Measurements from ENCODE around the gene RNASEH1.

Gene RNASEH1

DNA sequence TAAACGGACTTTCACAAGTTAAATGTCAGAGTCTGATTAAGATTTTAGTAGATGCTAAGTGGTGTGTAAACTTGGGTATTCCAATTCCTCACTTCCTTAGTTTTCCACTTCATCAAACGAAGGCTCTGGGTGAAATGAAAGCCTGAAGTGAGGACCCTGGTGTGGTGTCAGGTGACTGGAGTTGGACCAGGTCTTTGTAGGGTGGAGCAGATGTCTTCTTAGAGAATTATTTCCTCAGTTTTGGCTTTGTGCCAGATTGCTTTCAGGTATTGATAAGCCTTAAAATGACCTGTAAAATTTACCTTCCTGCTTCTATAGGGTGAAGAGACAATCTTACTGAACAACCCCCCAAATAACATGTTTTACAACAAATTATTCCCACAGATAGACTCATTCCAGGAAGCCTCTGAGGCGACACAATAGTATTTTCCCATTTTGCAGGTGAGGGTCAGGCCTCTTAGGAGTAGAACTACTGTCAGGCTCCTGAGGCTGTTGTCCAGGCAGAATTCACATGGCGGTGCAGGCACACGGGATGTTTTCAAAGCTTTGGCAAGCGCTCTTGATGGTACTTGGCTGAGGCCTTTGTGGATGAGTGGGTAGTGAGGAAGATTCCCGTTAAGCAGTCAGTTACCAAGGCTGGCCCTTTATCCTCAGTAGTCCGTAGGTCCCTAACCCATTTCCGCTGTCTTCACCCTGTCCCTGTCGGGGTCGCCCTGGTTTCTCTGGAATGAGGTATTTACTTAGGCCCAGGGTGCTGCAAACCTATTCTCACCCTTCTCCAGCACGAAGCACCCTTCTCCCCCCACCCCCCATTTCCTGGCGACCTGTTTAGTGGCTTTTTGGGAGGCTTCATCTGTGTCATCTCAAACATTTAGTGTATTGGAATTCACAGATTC lies 23.5 kb upstream of the RNASEH1 start:
- 0 out of 2 replicates have a peak overlapping the region, but pooled peaks have one; percentile 3 for H3K27ac ChIP-seq

DNA sequence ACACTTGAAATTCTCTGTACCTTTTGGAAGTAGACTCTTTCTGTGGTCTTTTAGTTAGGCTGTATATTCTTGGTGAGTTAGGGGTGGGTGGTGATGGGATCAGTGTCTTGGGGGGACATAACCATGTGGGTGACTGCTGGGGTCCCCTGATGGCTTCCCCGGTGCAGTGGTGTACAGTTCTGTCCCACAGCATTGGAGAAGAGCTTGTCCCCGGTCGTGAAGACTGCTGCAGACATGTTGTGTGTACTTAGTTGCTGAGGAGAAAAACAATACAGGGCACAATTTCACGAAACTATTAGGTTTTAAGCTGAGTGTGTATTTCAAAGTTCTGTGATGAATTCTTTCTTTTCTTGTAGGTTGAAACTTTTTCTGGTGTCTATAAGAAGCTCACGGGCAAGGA lies 22.3 kb upstream of the RNASEH1 start:
- H3K27ac ChIP-seq: no peak overlapping the region
- TF ChIP-seq, protein P1, sequence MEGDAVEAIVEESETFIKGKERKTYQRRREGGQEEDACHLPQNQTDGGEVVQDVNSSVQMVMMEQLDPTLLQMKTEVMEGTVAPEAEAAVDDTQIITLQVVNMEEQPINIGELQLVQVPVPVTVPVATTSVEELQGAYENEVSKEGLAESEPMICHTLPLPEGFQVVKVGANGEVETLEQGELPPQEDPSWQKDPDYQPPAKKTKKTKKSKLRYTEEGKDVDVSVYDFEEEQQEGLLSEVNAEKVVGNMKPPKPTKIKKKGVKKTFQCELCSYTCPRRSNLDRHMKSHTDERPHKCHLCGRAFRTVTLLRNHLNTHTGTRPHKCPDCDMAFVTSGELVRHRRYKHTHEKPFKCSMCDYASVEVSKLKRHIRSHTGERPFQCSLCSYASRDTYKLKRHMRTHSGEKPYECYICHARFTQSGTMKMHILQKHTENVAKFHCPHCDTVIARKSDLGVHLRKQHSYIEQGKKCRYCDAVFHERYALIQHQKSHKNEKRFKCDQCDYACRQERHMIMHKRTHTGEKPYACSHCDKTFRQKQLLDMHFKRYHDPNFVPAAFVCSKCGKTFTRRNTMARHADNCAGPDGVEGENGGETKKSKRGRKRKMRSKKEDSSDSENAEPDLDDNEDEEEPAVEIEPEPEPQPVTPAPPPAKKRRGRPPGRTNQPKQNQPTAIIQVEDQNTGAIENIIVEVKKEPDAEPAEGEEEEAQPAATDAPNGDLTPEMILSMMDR (IDR thresholded peaks at IDR 0.05): no peak
- no peak for TF ChIP-seq ZFX (IDR thresholded peaks at IDR 0.05; ENCODE audit: borderline replicate concordance)

More for the DNA sequence above, 23.5 kb upstream of the RNASEH1 start:
- no peak for TF ChIP-seq ZFX (IDR thresholded peaks at IDR 0.05; ENCODE audit: borderline replicate concordance)
- TF ChIP-seq, protein P1 (IDR thresholded peaks at IDR 0.05): no peak

- TF ChIP-seq, protein P1 (IDR thresholded peaks at IDR 0.05): no peak
- no peak for TF ChIP-seq ZFX (IDR thresholded peaks at IDR 0.05; ENCODE audit: borderline replicate concordance)
- H3K27ac ChIP-seq: no peak overlapping the region
Observed at GRCh38 chr2:3578987-3579386, 20.9 kb upstream of the RNASEH1 start.

GRCh38 chr2:3576263-3576630 lies 18.1 kb upstream of the RNASEH1 start:
- peak overlapping the region; percentile 80 for H3K27ac ChIP-seq

- TF ChIP-seq ZFX (IDR thresholded peaks at IDR 0.05; ENCODE audit: borderline replicate concordance): no peak
- TF ChIP-seq, protein P1 (IDR thresholded peaks at IDR 0.05): no peak
Observed at GRCh38 chr2:3575534-3576262, 17.6 kb upstream of the RNASEH1 start.

DNA sequence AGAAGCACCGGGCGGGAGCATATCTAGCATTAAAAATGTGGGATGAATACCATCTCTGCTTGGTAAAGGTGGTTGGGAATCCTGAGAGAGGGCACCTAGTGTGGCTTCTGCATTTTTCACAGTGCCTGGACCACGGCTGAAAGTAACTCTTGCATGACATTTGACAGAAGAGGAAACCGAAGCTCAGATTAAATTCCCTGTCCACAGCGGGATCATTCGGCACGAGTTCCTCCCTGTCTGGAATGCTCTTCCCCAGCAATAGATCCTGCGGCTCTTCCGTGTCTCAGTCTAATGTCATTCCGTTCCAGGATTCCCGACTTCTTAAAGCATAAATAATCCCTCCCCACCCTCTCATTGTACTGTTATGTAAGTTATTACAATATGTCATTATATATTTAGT lies 16.0 kb upstream of the RNASEH1 start:
- no peak overlapping the region for H3K27ac ChIP-seq
- TF ChIP-seq, protein P1 (IDR thresholded peaks at IDR 0.05): no peak
- TF ChIP-seq ZFX (IDR thresholded peaks at IDR 0.05; ENCODE audit: borderline replicate concordance): no peak

More at GRCh38 chr2:3575534-3576262, 17.6 kb upstream of the RNASEH1 start:
- H3K27ac ChIP-seq: peak overlapping the region; percentile 80

GRCh38 chr2:3572620-3573019 lies 14.5 kb upstream of the RNASEH1 start:
- TF ChIP-seq ZFX (IDR thresholded peaks at IDR 0.05; ENCODE audit: borderline replicate concordance): no peak
- TF ChIP-seq, protein P1 (IDR thresholded peaks at IDR 0.05): no peak
- no peak overlapping the region for H3K27ac ChIP-seq
